Large intestine (tissue), 3 donors: ENCODE results near the gene DPYSL4. TPM values are rescaled to one million over a fixed set of nuclear protein-coding genes. Genes with fewer than 3 reads are reported as not detected.

ENCODE experiments used
- DNase-seq, 2 donors: peaks; one replicate each; pipeline versions ENCODE4 v3.0.0 to v3.0.0-alpha.2; 2013
- H3K27ac ChIP-seq: one replicate; pipeline ENCODE4 v1.5.1; 2013; ENCODE audit warnings: low read length
- H3K27me3 ChIP-seq: 2 replicates; pipeline ENCODE4 v1.6.1; 2013; ENCODE audit warnings: low read length; ENCODE audit not compliant: control insufficient read depth, insufficient read depth
- H3K36me3 ChIP-seq: 2 replicates; pipeline ENCODE4 v1.6.1; 2013; ENCODE audit warnings: low read length; ENCODE audit not compliant: control insufficient read depth, insufficient read depth
- H3K4me1 ChIP-seq: one replicate; pipeline ENCODE4 v1.6.1; 2013; ENCODE audit warnings: low read length; ENCODE audit not compliant: control insufficient read depth, insufficient read depth
- H3K4me3 ChIP-seq: one replicate; pipeline ENCODE4 v1.5.1; 2013; ENCODE audit warnings: low read length
- H3K9me3 ChIP-seq: one replicate; pipeline ENCODE4 v1.6.1; 2013; ENCODE audit warnings: mild to moderate bottlenecking, low read depth, low read length, moderate library complexity; ENCODE audit not compliant: control insufficient read depth
- WGBS: methylation state at CpG from one replicate; pipeline ENCODE4 v1.1.5; 2013; ENCODE audit warnings: low lambda C conversion rate; ENCODE audit not compliant: insufficient coverage; 5-methylcytosine and 5-hydroxymethylcytosine counted together
- polyA plus RNA-seq: library from polyadenylated mRNA; unstranded; fragments of 120-200 nt; gene quantifications from one replicate; pipeline ENCODE4 v1.2.1, GENCODE V29; 2013

Gene DPYSL4
- polyA plus RNA-seq, 1 donor = 4.6 TPM

GRCh38 chr10:132189016-132189415 lies 2.3 kb downstream of the DPYSL4 start:
- H3K4me3 ChIP-seq = no peak overlapping the region
- H3K27me3 ChIP-seq = peaks cover 56% of the 10 kb centered on the region
- no CpG with 5 or more reads among the region's 16 CpGs for WGBS
- peaks cover 3% of the 10 kb centered on the region for H3K4me1 ChIP-seq
- H3K27ac ChIP-seq = no peak overlapping the region
- peaks cover 5% of the 10 kb centered on the region for H3K9me3 ChIP-seq
- DNase-seq = no peak
- H3K36me3 ChIP-seq = no peaks in the 10 kb centered on the region

GRCh38 chr10:132189810-132190422 lies 3.2 kb downstream of the DPYSL4 start:
- peaks cover 3% of the 10 kb centered on the region for H3K4me1 ChIP-seq
- H3K27me3 ChIP-seq = peaks cover 49% of the 10 kb centered on the region
- peaks cover 5% of the 10 kb centered on the region for H3K9me3 ChIP-seq
- no peaks in the 10 kb centered on the region for H3K36me3 ChIP-seq
- no CpG with 5 or more reads among the region's 17 CpGs for WGBS
- DNase-seq = no peak
- H3K4me3 ChIP-seq = no peak overlapping the region
- no peak overlapping the region for H3K27ac ChIP-seq

GRCh38 chr10:132192076-132192975 lies 5.6 kb downstream of the DPYSL4 start:
- H3K27me3 ChIP-seq = peaks cover 29% of the 10 kb centered on the region
- no peak overlapping the region for H3K4me3 ChIP-seq
- WGBS = no CpG with 5 or more reads among the region's 28 CpGs
- DNase-seq = no peak
- no peaks in the 10 kb centered on the region for H3K36me3 ChIP-seq
- no peaks in the 10 kb centered on the region for H3K4me1 ChIP-seq
- H3K27ac ChIP-seq = no peak overlapping the region
- H3K9me3 ChIP-seq = no peaks in the 10 kb centered on the region

- H3K36me3 ChIP-seq = no peaks in the 10 kb centered on the region
- DNase-seq = no peak
- no CpG with 5 or more reads among the region's 18 CpGs for WGBS
- H3K27ac ChIP-seq = no peak overlapping the region
- peaks cover 21% of the 10 kb centered on the region for H3K27me3 ChIP-seq
- H3K4me1 ChIP-seq = no peaks in the 10 kb centered on the region
- no peaks in the 10 kb centered on the region for H3K9me3 ChIP-seq
- H3K4me3 ChIP-seq = no peak overlapping the region
Measured at GRCh38 chr10:132192991-132193665, 6.4 kb downstream of the DPYSL4 start.

- Histone ChIP-seq H3K36me3 (no peaks in the 10 kb centered on the region), H3K4me3 (no peak overlapping the region), H3K9me3 (no peaks in the 10 kb centered on the region), H3K4me1 (no peaks in the 10 kb centered on the region), H3K27ac (no peak overlapping the region), H3K27me3 (peaks cover 12% of the 10 kb centered on the region)
- no peak for DNase-seq
- no CpG with 5 or more reads among the region's 21 CpGs for WGBS
Measured at GRCh38 chr10:132193907-132194552, 7.3 kb downstream of the DPYSL4 start.

GRCh38 chr10:132194726-132195125 lies 8.0 kb downstream of the DPYSL4 start:
- no peak for DNase-seq
- no peaks in the 10 kb centered on the region for H3K36me3 ChIP-seq
- H3K9me3 ChIP-seq = no peaks in the 10 kb centered on the region
- H3K4me3 ChIP-seq = no peak overlapping the region
- H3K27me3 ChIP-seq = peaks cover 5% of the 10 kb centered on the region
- WGBS = no CpG with 5 or more reads among the region's 15 CpGs
- H3K27ac ChIP-seq = no peak overlapping the region
- H3K4me1 ChIP-seq = no peaks in the 10 kb centered on the region

- no peaks in the 10 kb centered on the region for H3K27me3 ChIP-seq
- no peaks in the 10 kb centered on the region for H3K9me3 ChIP-seq
- H3K4me3 ChIP-seq = no peak overlapping the region
- no peaks in the 10 kb centered on the region for H3K4me1 ChIP-seq
- no peak overlapping the region for H3K27ac ChIP-seq
- DNase-seq = no peak
- H3K36me3 ChIP-seq = no peaks in the 10 kb centered on the region
- WGBS = no CpG with 5 or more reads among the region's 13 CpGs
Measured at GRCh38 chr10:132195366-132196075, 8.8 kb downstream of the DPYSL4 start.

- Histone ChIP-seq H3K4me1 (no peaks in the 10 kb centered on the region), H3K36me3 (no peaks in the 10 kb centered on the region), H3K27ac (no peak overlapping the region), H3K4me3 (no peak overlapping the region), H3K27me3 (no peaks in the 10 kb centered on the region), H3K9me3 (no peaks in the 10 kb centered on the region)
- DNase-seq = no peak
- no CpG with 5 or more reads among the region's 30 CpGs for WGBS
Measured at GRCh38 chr10:132196178-132197113, 9.7 kb downstream of the DPYSL4 start.
